ENCODE data around the gene CDKN1A.

DNA sequence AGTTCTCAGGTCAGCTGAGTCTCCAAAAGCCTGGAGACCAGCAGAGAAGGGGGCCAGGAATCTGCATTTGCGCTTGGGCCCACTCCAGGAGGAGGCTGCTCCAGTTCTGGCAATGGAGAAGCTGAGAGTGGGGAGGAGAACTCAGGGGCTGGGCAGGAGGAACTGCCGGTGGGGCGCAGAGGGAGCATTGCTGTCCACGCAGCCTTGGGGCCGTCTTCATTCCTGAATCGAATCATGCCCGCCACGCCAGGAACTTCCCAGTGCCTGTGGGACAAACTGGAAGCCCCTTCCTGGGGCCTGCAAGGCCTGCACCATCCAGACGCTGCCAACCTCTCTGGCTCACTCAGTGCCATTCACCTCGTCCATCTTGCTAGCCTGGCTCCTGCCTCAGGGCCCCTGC, 36.0 kb downstream of the CDKN1A start:
- TF ChIP-seq POLR2AphosphoS5 (IDR thresholded peaks at IDR 0.05) (no peak), EP300 (IDR thresholded peaks at IDR 0.05) (no peak)
- TF ChIP-seq, protein P1, sequence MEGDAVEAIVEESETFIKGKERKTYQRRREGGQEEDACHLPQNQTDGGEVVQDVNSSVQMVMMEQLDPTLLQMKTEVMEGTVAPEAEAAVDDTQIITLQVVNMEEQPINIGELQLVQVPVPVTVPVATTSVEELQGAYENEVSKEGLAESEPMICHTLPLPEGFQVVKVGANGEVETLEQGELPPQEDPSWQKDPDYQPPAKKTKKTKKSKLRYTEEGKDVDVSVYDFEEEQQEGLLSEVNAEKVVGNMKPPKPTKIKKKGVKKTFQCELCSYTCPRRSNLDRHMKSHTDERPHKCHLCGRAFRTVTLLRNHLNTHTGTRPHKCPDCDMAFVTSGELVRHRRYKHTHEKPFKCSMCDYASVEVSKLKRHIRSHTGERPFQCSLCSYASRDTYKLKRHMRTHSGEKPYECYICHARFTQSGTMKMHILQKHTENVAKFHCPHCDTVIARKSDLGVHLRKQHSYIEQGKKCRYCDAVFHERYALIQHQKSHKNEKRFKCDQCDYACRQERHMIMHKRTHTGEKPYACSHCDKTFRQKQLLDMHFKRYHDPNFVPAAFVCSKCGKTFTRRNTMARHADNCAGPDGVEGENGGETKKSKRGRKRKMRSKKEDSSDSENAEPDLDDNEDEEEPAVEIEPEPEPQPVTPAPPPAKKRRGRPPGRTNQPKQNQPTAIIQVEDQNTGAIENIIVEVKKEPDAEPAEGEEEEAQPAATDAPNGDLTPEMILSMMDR (IDR thresholded peaks at IDR 0.05): no peak

All from gastroesophageal sphincter (tissue), 3 donors.